Gastroesophageal sphincter (tissue), 4 donors: ENCODE data around the gene NBPF6. TPM values are rescaled to one million over a fixed set of nuclear protein-coding genes. Genes with fewer than 3 reads are reported as not detected.
"Not testable (repeated sequence)": the region's sequence is repeated elsewhere in the genome, so short reads cannot be mapped to it uniquely, and the experiment has no call there.

Experiments
- ATAC-seq: fragments of 150-250 bp; one replicate; pipeline ENCODE4 v1.9.1; 2016; ENCODE audit warnings: mild to moderate bottlenecking, moderate library complexity
- H3K27ac ChIP-seq, 4 donors: fragments of 200-600 bp; sonication (generic) in 3 of 4; 1 replicate in 3 of 4; 2 replicates in 1 of 4; pipeline ENCODE4 v1.5.1; 2016 to 2019
- H3K27me3 ChIP-seq: fragments of 200-600 bp; sonication (generic); one replicate; pipeline ENCODE4 v1.5.1; 2019
- H3K36me3 ChIP-seq, 2 donors: fragments of 200-600 bp; sonication (generic); one replicate each; pipeline ENCODE4 v1.5.1; 2019; ENCODE audit warnings: control low read depth in 1 of 2
- H3K4me1 ChIP-seq, 3 donors: fragments of 200-600 bp; sonication (generic); 1 replicate in 2 of 3; 2 replicates in 1 of 3; pipeline ENCODE4 v1.5.1; 2016 to 2019; ENCODE audit warnings: control low read depth in 2 of 3
- H3K4me3 ChIP-seq, 2 donors: fragments of 200-600 bp; sonication (generic); one replicate each; pipeline ENCODE4 v1.5.1; 2019; ENCODE audit warnings: mild to moderate bottlenecking in 1 of 2, moderate library complexity in 1 of 2
- H3K9me3 ChIP-seq, 3 donors: fragments of 200-600 bp; sonication (generic); one replicate each; pipeline ENCODE4 v1.5.1; 2017 to 2019; ENCODE audit warnings: control low read depth in 2 of 3
- EP300 ChIP-seq: sonication (generic); formaldehyde crosslinking; IDR thresholded peaks from one replicate; pipeline ENCODE4 v1.6.1; 2017; ENCODE audit warnings: antibody characterized with exemption, mild to moderate bottlenecking
- POLR2A ChIP-seq, 2 donors: fragments of 450-650 bp; IDR thresholded peaks; one replicate each; pipeline ENCODE4 v1.6.1; 2017; ENCODE audit warnings: antibody characterized with exemption in 2 of 2, mild to moderate bottlenecking in 2 of 2, moderate library complexity in 1 of 2
- POLR2AphosphoS5 ChIP-seq: sonication (generic); formaldehyde crosslinking; IDR thresholded peaks from one replicate; pipeline ENCODE4 v1.6.1; 2017; ENCODE audit warnings: antibody characterized with exemption
- WGBS, 2 donors: methylation state at CpG; one replicate each; pipeline ENCODE4 v1.1.5; 2018; ENCODE audit warnings: low coverage in 1 of 2; 5-methylcytosine and 5-hydroxymethylcytosine counted together
- total RNA-seq, 4 donors: library from RNA; depleted of rRNA; stranded (reverse); fragments of >200 nt; gene quantifications; one replicate each; pipeline ENCODE4 v1.1.0, GENCODE V29; 2016
- TF ChIP-seq, protein P1 (sequence below), 4 experiments: fragments of 200-600 bp in 2 of 4; fragments of 450-650 bp in 2 of 4; sonication (generic) in 1 of 4; IDR thresholded peaks; one replicate each; pipeline ENCODE4 v1.5.1; 2017 to 2019; ENCODE audit warnings: antibody characterized with exemption in 4 of 4, mild to moderate bottlenecking in 2 of 4, moderate library complexity in 2 of 4

NBPF6 gene
- total RNA-seq, 4 donors from 2014 or later, result not detected

DNA sequence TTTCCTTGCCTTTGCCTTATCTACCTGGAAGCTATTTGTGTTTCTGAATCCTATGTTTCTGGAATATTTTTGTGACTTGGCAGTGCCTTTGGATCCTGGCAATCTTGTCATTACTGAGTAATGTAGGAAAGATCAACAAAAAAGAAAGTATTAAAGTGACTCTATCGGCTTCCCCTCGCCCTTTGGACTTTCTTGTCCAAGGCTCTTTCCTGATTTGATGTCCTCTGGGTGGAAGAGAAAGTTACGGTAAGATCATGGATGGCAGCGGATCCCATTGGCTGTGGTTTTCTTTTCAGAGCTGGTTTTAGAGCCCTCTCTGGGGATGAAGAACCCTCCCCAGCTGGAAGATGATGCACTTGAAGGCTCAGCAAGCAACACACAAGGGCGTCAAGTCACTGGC is 17.0 kb downstream of the NBPF6 start:
- not testable (repeated sequence) for H3K36me3 ChIP-seq, H3K27me3 ChIP-seq, H3K27ac ChIP-seq, H3K4me1 ChIP-seq, H3K9me3 ChIP-seq, H3K4me3 ChIP-seq, ATAC-seq
- no CpG with 5 or more reads among the region's 5 CpGs for WGBS, 2 donors

DNA sequence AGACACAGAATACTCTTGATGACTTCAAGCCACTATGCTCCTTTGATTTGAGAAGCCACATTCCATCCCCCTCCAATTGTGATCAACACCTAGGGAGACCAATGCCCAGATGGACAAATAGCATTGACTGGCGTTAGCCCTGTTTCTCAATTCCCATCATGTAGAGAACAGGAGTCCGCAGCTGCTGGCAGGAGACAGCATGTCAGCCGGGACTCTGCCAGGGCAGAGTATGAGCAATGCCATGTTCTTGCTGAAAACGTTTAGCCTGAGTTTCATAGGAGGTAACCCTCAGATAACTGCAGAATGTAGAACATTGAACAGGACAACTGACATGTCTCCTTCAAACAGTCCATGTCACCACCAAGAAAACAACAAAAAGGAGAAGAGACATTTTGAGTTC is 20.6 kb downstream of the NBPF6 start:
- not testable (repeated sequence) for H3K4me3 ChIP-seq, H3K9me3 ChIP-seq, ATAC-seq, H3K27me3 ChIP-seq, H3K36me3 ChIP-seq, H3K27ac ChIP-seq, H3K4me1 ChIP-seq
- no CpG with 5 or more reads among the region's 4 CpGs for WGBS, 2 donors

DNA sequence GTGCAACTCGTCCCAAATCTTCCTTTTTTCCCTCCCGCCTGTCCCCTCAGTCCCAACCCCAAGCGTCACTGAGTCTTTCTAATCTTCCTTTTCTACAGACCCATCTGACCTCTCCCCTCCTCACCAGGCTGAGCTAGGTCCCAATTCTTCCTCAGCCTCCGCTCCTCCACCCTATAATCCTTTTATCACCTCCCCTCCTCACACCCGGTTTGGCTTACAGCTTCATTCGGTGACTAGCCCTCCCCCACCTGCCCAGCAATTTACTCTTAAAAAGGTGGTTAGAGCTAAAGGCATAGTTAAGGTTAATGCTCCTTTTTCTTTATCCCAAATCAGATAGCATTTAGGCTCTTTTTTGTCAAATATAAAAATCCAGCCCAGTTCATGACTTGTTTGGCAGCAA is 24.4 kb downstream of the NBPF6 start:
- H3K36me3 ChIP-seq, H3K4me1 ChIP-seq, H3K27me3 ChIP-seq, ATAC-seq, H3K27ac ChIP-seq, H3K4me3 ChIP-seq: not testable (repeated sequence)
- H3K9me3 ChIP-seq, result peaks cover 0 to 20% (median 0%) of the 10 kb centered on the region in 3 donors
- 79 to 83% methylated on average over 5 to 6 of the region's 6 CpGs for WGBS, 2 donors

DNA sequence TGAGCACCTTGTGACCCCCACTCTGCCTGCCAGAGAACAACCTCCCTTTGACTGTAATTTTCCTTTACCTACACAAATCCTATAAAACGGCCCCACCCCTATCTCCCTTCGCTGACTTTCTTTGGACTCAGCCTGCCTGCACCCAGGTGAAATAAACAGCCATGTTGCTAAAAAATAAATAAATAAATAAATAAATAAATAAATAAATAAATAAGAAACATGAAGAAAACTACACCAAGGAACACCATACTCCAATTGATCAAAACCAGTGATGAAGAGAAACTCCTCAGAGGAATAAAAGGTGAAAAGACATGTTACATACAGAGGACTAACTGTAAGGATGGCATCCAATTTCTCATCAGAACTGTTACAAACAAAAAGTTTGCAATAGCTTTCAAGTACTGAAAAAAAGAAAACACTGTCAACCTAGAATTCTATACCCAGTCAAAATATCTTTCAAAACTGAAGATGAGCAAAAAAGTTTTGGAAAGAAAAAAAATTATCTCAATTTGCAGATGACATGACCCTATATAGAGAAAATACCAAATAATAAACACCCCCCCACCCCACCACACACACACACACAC is 28.4 kb downstream of the NBPF6 start:
- Histone ChIP-seq H3K36me3 (no peaks in the 10 kb centered on the region), H3K9me3 (peaks cover 0 to 27% (median 0%) of the 10 kb centered on the region in 3 donors), H3K27me3 (peaks cover 5% of the 10 kb centered on the region), H3K27ac (no peak overlapping the region), H3K4me1 (no peaks in the 10 kb centered on the region), H3K4me3 (no peak overlapping the region)
- ATAC-seq, result no peak
- no peak for TF ChIP-seq EP300
- TF ChIP-seq POLR2AphosphoS5, result no peak
- WGBS, 2 donors, result 88 to 100% methylated on average over 2 of the region's 2 CpGs

DNA sequence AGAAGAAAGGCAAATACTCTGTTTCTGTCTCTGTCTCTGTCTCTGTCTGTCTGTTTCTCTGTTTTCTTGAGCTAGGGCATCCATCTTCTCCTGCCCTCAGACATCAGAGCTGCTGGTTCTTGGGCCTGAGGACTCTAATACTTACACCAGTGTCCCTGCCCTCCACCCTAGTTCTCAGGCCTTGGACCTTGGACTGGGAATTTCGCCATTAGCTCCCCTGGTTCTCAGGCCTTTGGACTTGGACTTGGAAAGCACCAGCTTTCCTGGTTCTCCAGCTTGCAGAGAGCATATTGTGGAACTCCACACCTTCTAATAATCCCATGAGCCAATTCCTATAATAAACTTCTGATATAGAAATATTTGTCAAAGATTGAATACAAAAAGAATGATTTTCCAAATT is 32.6 kb downstream of the NBPF6 start:
- H3K36me3 ChIP-seq, result no peaks in the 10 kb centered on the region
- H3K27me3 ChIP-seq, result no peaks in the 10 kb centered on the region
- TF ChIP-seq, protein P1, sequence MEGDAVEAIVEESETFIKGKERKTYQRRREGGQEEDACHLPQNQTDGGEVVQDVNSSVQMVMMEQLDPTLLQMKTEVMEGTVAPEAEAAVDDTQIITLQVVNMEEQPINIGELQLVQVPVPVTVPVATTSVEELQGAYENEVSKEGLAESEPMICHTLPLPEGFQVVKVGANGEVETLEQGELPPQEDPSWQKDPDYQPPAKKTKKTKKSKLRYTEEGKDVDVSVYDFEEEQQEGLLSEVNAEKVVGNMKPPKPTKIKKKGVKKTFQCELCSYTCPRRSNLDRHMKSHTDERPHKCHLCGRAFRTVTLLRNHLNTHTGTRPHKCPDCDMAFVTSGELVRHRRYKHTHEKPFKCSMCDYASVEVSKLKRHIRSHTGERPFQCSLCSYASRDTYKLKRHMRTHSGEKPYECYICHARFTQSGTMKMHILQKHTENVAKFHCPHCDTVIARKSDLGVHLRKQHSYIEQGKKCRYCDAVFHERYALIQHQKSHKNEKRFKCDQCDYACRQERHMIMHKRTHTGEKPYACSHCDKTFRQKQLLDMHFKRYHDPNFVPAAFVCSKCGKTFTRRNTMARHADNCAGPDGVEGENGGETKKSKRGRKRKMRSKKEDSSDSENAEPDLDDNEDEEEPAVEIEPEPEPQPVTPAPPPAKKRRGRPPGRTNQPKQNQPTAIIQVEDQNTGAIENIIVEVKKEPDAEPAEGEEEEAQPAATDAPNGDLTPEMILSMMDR (IDR thresholded peaks at IDR 0.05), result no peak
- TF ChIP-seq POLR2AphosphoS5 (no peak), POLR2A (IDR thresholded peaks at IDR 0.05) (no peak), EP300 (no peak)
- WGBS, 2 donors, result 60% methylated on average over 1 of the region's 1 CpG
- H3K27ac ChIP-seq, result no peak overlapping the region
- ATAC-seq, result no peak
- no peak overlapping the region for H3K4me3 ChIP-seq
- H3K9me3 ChIP-seq, result peaks cover 0 to 39% (median 0%) of the 10 kb centered on the region in 3 donors
- no peaks in the 10 kb centered on the region for H3K4me1 ChIP-seq

DNA sequence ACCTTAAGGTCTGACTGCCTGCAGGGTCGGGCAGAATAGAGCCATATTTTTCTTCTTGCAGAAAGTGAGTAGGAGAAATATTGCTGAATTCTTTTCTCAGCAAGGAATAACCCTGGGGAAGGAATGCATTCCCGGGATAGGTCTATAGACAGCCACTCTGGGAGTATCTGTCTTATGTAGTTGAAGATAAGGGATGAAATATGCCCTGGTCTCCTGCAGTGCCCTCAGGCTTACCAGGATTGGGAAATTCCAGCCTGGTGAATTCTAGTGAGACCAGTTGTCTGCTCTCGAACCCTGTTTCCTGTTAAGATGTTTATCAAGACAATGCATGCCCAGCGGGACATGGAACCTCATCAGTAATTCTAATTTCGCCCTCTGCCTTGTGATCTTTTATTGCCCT is 35.8 kb downstream of the NBPF6 start:
- H3K4me3 ChIP-seq, H3K36me3 ChIP-seq, ATAC-seq, H3K27ac ChIP-seq, H3K4me1 ChIP-seq, H3K27me3 ChIP-seq: not testable (repeated sequence)
- peaks cover 0 to 14% (median 0%) of the 10 kb centered on the region in 3 donors for H3K9me3 ChIP-seq
- 83 to 87% methylated on average over 1 to 5 of the region's 5 CpGs for WGBS, 2 donors

DNA sequence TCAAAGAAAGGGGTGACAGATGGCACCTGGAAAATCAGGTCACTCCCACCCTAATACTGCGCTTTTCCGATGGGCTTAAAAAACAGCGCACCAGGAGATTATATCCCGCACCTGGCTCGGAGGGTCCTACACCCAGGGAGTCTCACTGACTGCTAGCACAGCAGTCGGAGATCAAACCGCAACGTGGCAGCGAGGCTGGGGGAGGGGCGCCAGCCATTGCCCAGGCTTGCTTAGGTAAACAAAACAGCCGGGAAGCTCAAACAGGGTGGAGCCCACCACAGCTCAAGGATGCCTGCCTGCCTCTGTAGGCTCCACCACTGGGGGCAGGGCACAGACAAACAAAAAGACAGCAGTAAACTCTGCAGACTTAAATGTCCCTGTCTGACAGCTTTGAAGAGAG is 36.6 kb downstream of the NBPF6 start:
- not testable (repeated sequence) for H3K4me3 ChIP-seq, H3K27me3 ChIP-seq, H3K36me3 ChIP-seq, H3K4me1 ChIP-seq, ATAC-seq, H3K27ac ChIP-seq
- H3K9me3 ChIP-seq, result peaks cover 0 to 14% (median 0%) of the 10 kb centered on the region in 3 donors
- 100% methylated on average over 8 of the region's 11 CpGs; no CpG with 5 or more reads in 1 of the 2 donors for WGBS, 2 donors

DNA sequence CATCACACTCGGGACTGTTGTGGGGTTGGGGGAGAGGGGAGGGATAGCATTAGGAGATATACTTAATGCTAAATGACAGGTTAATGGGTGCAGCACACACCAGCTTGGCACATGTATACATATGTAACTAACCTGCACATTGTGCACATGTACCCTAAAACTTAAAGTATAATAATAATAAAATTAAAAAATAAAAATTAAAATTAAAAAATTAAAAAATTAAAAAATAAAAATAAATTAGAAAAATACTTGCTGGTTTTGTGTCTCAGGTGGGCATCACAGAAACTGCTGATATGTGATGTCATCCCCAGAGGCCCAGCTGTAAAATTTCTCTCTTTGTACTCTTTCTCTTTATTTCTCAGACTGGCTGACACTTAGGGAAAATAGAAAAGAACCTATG is 44.9 kb downstream of the NBPF6 start:
- not testable (repeated sequence) for ATAC-seq, H3K36me3 ChIP-seq, H3K9me3 ChIP-seq, H3K27ac ChIP-seq, H3K4me3 ChIP-seq, H3K27me3 ChIP-seq, H3K4me1 ChIP-seq
- WGBS, 2 donors, result 83 to 100% methylated on average over 1 of the region's 1 CpG

DNA sequence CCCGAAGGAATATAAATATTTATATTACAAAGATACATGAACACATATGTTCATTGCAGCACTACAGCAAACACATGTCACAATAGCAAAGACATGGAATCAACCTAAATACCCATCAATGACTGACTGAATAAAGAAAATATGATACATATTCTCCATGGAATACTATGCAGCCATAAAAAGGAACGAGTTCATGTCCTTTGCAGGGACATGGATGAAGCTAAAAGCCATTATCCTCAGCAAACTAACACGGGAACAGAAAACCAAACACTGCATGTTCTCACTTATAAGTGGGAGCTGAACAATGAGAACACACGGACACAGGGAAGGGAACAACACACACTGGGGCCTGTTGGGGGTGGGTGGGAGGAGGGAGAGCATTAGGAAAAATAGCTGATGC is 46.7 kb downstream of the NBPF6 start:
- not testable (repeated sequence) for H3K4me3 ChIP-seq, H3K4me1 ChIP-seq, H3K27me3 ChIP-seq, H3K36me3 ChIP-seq, ATAC-seq, H3K27ac ChIP-seq, H3K9me3 ChIP-seq
- WGBS, 2 donors, result 66 to 79% methylated on average over 4 of the region's 4 CpGs
